HFF-Myc (cell line): Measurements from ENCODE around the gene LAMTOR4.

Experiments
- DNase-seq: peaks from one replicate; pipeline ENCODE4 v3.0.0-alpha.2; 2011; ENCODE audit warnings: low read depth; ENCODE audit errors: extremely low read depth
- H3K4me3 ChIP-seq: replicated peaks from 2 replicates; pipeline ENCODE4 v1.5.1; 2011; ENCODE audit warnings: low read depth, mild to moderate bottlenecking, control low read depth, low read length
- CTCF ChIP-seq: IDR thresholded peaks from 2 replicates; pipeline ENCODE4 v1.5.1; 2012; ENCODE audit warnings: mild to moderate bottlenecking, low read depth, low read length, control low read depth; ENCODE audit errors: missing control alignments

The LAMTOR4 gene

GRCh38 chr7:100155553-100156317 lies 7.0 kb downstream of the LAMTOR4 start:
- TF ChIP-seq CTCF = no peak
- no peak overlapping the region for H3K4me3 ChIP-seq
- DNase-seq = no peak

GRCh38 chr7:100156331-100157068 lies 7.8 kb downstream of the LAMTOR4 start:
- DNase-seq = no peak
- TF ChIP-seq CTCF = no peak
- peak overlapping the region; percentile 76 for H3K4me3 ChIP-seq

GRCh38 chr7:100157069-100157333 lies 8.3 kb downstream of the LAMTOR4 start:
- peak overlapping the region; percentile 76 for H3K4me3 ChIP-seq
- no peak for TF ChIP-seq CTCF
- no peak for DNase-seq

GRCh38 chr7:100157334-100158228 lies 8.9 kb downstream of the LAMTOR4 start:
- peak overlapping the region; percentile 76 for H3K4me3 ChIP-seq
- TF ChIP-seq CTCF = peak; percentile 13
- DNase-seq = no peak

- H3K4me3 ChIP-seq = peak within 1 kb of the TSS; percentile 76
- no peak for TF ChIP-seq CTCF
- DNase-seq = no peak
These were observed 9.7 kb downstream of the LAMTOR4 start, which contains the start of gene TRAPPC14 for GRCh38 chr7:100158229-100159098. Gene TRAPPC14, minus strand, starts transcription at chr7:100158723. Its CDS starts 224 bp downstream, at chr7:100158499.
